DOHH2 (cell line): ENCODE results near the gene CASP7.

Experiments
- H3F3A ChIP-seq: fragments of 200-600 bp; sonication (generic), shearing (Covaris generic); 2 replicates; pipeline ENCODE4 v1.6.0; 2016; ENCODE audit warnings: antibody characterized with exemption, mild to moderate bottlenecking; ENCODE audit not compliant: control insufficient read depth, insufficient read depth
- H3K27ac ChIP-seq: fragments of 200-600 bp; sonication (generic); 2 replicates; pipeline ENCODE4 v1.5.1; 2014; ENCODE audit warnings: low read depth, mild to moderate bottlenecking, low read length, moderate library complexity
- H3K27me3 ChIP-seq: fragments of 200-600 bp; sonication (generic); 2 replicates; pipeline ENCODE4 v1.6.1; 2014; ENCODE audit warnings: mild to moderate bottlenecking, low read length, mixed read lengths; ENCODE audit not compliant: control insufficient read depth
- H3K36me3 ChIP-seq: fragments of 200-600 bp; sonication (generic); 2 replicates; pipeline ENCODE4 v1.6.1; 2014; ENCODE audit warnings: mild to moderate bottlenecking, low read length, moderate library complexity, mixed read lengths; ENCODE audit not compliant: control insufficient read depth
- H3K4me1 ChIP-seq: fragments of 200-600 bp; sonication (generic); 2 replicates; pipeline ENCODE4 v1.6.1; 2014; ENCODE audit warnings: mild to moderate bottlenecking, low read length, mixed read lengths; ENCODE audit not compliant: control insufficient read depth
- H3K4me2 ChIP-seq: fragments of 200-600 bp; sonication (generic); 2 replicates; pipeline ENCODE4 v1.6.0; 2014; ENCODE audit warnings: mild to moderate bottlenecking, low read length, moderate library complexity
- H3K4me3 ChIP-seq: fragments of 200-600 bp; sonication (generic); 2 replicates; pipeline ENCODE4 v1.5.1; 2014; ENCODE audit warnings: mild to moderate bottlenecking, low read length, mixed read lengths
- H3K79me2 ChIP-seq: fragments of 200-600 bp; sonication (generic); 2 replicates; pipeline ENCODE4 v1.6.1; 2014; ENCODE audit warnings: mild to moderate bottlenecking, low read length, mixed read lengths; ENCODE audit not compliant: control insufficient read depth
- H3K9me2 ChIP-seq: fragments of 200-600 bp; sonication (generic); replicated peaks from 2 replicates; pipeline ENCODE4 v1.6.1; 2014; ENCODE audit warnings: mild to moderate bottlenecking, low read length, mixed read lengths; ENCODE audit not compliant: control insufficient read depth
- H3K9me3 ChIP-seq: fragments of 200-600 bp; sonication (generic); 2 replicates; pipeline ENCODE4 v1.6.1; 2014; ENCODE audit warnings: antibody characterized with exemption, low read length, mixed read lengths; ENCODE audit not compliant: control insufficient read depth, insufficient read depth
- H4K20me1 ChIP-seq: fragments of 200-600 bp; sonication (generic); 2 replicates; pipeline ENCODE4 v1.6.0; 2014; ENCODE audit warnings: low read depth, mild to moderate bottlenecking, antibody characterized with exemption, low read length, moderate library complexity; ENCODE audit not compliant: control insufficient read depth, insufficient read depth
- CTCF ChIP-seq: fragments of 200-600 bp; sonication (generic); IDR thresholded peaks from one replicate; pipeline ENCODE4 v1.5.1; 2014; ENCODE audit warnings: antibody characterized with exemption, mild to moderate bottlenecking, low read depth, low read length; ENCODE audit not compliant: poor library complexity, severe bottlenecking
- EZH2phosphoT487 ChIP-seq: fragments of 200-600 bp; sonication (generic); IDR thresholded peaks from 2 replicates; pipeline ENCODE4 v1.6.1; 2017; ENCODE audit warnings: borderline replicate concordance, mild to moderate bottlenecking, antibody characterized with exemption, low read length, moderate library complexity, mixed read lengths

CASP7 gene

GRCh38 chr10:113697595-113697994 is 17.9 kb downstream of the CASP7 start:
- TF ChIP-seq CTCF: no peak
- TF ChIP-seq EZH2phosphoT487: no peak
- H3F3A ChIP-seq: no peaks in the 10 kb centered on the region
- no peak overlapping the region for H3K4me2 ChIP-seq
- no peaks in the 10 kb centered on the region for H4K20me1 ChIP-seq
- H3K27ac ChIP-seq: no peak overlapping the region
- no peak overlapping the region for H3K4me3 ChIP-seq
- H3K79me2 ChIP-seq: no peaks in the 10 kb centered on the region
- no peaks in the 10 kb centered on the region for H3K4me1 ChIP-seq
- no peaks in the 10 kb centered on the region; the same call in 1 of the 2 replicates for H3K36me3 ChIP-seq
- peaks cover 7% of the 10 kb centered on the region; the same call in 1 of the 2 replicates for H3K9me3 ChIP-seq
- H3K9me2 ChIP-seq: no peaks in the 10 kb centered on the region
- H3K27me3 ChIP-seq: no peaks in the 10 kb centered on the region

- Histone ChIP-seq H3F3A (no peaks in the 10 kb centered on the region), H3K27ac (no peak overlapping the region), H3K79me2 (no peaks in the 10 kb centered on the region), H4K20me1 (no peaks in the 10 kb centered on the region), H3K27me3 (no peaks in the 10 kb centered on the region), H3K9me2 (no peaks in the 10 kb centered on the region), H3K4me3 (no peak overlapping the region), H3K36me3 (no peaks in the 10 kb centered on the region), H3K4me2 (no peak overlapping the region), H3K4me1 (no peaks in the 10 kb centered on the region), H3K9me3 (no peaks in the 10 kb centered on the region)
- peak; percentile 69 for TF ChIP-seq CTCF
- TF ChIP-seq EZH2phosphoT487: no peak
Observed at GRCh38 chr10:113704637-113705343, 25.1 kb downstream of the CASP7 start.

GRCh38 chr10:113705344-113705652 is 25.6 kb downstream of the CASP7 start:
- no peaks in the 10 kb centered on the region for H4K20me1 ChIP-seq
- H3K4me2 ChIP-seq: no peak overlapping the region
- H3K36me3 ChIP-seq: no peaks in the 10 kb centered on the region
- no peak overlapping the region for H3K4me3 ChIP-seq
- H3K4me1 ChIP-seq: no peaks in the 10 kb centered on the region
- no peaks in the 10 kb centered on the region for H3K27me3 ChIP-seq
- H3F3A ChIP-seq: no peaks in the 10 kb centered on the region
- no peaks in the 10 kb centered on the region for H3K79me2 ChIP-seq
- no peaks in the 10 kb centered on the region for H3K9me3 ChIP-seq
- TF ChIP-seq CTCF: no peak
- no peak for TF ChIP-seq EZH2phosphoT487
- H3K27ac ChIP-seq: no peak overlapping the region
- no peaks in the 10 kb centered on the region for H3K9me2 ChIP-seq
